Chondrocyte (in vitro differentiated cells): ENCODE results near the gene CFAP46. TPM values are rescaled to one million over a fixed set of nuclear protein-coding genes. Genes with fewer than 3 reads are reported as not detected.
A peak's percentile ranks its signal among the peaks of the same experiment; 100 is the strongest.

Experiments used
- DNase-seq: peaks from one replicate; pipeline ENCODE4 v3.0.0; 2021; ENCODE audit warnings: mixed read lengths, low spot score
- H3K27ac Mint-ChIP-seq: one replicate; pipeline ENCODE4 v1.8.0; 2021; ENCODE audit warnings: mild to moderate bottlenecking, moderate library complexity, mixed read lengths; ENCODE audit not compliant: unreplicated experiment
- H3K27me3 Mint-ChIP-seq: 2 replicates; pipeline ENCODE4 v1.8.0; 2021; ENCODE audit warnings: low read depth, mixed read lengths
- H3K36me3 Mint-ChIP-seq: 2 replicates; pipeline ENCODE4 v1.8.0; 2021; ENCODE audit warnings: low read depth, mixed read lengths
- H3K4me1 Mint-ChIP-seq: 2 replicates; pipeline ENCODE4 v1.8.0; 2021; ENCODE audit warnings: low read depth, mild to moderate bottlenecking, mixed read lengths
- H3K4me3 Mint-ChIP-seq: one replicate; pipeline ENCODE4 v1.8.0; 2021; ENCODE audit warnings: mild to moderate bottlenecking, moderate library complexity, mixed read lengths; ENCODE audit not compliant: unreplicated experiment
- H3K9me3 Mint-ChIP-seq: 2 replicates; pipeline ENCODE4 v1.8.0; 2021; ENCODE audit warnings: low read depth, mixed read lengths
- CTCF ChIP-seq: fragments of 200-600 bp; sonication (generic); IDR thresholded peaks from 2 replicates; pipeline ENCODE4 v1.5.0; 2021; ENCODE audit warnings: antibody characterized with exemption, mild to moderate bottlenecking, moderate library complexity
- total RNA-seq: library from RNA; stranded (reverse); gene quantifications from 3 replicates; pipeline ENCODE4 v1.2.1, GENCODE V29; 2021

Gene CFAP46
- total RNA-seq, 1 donor from 2014 or later = 0.92 TPM

DNA sequence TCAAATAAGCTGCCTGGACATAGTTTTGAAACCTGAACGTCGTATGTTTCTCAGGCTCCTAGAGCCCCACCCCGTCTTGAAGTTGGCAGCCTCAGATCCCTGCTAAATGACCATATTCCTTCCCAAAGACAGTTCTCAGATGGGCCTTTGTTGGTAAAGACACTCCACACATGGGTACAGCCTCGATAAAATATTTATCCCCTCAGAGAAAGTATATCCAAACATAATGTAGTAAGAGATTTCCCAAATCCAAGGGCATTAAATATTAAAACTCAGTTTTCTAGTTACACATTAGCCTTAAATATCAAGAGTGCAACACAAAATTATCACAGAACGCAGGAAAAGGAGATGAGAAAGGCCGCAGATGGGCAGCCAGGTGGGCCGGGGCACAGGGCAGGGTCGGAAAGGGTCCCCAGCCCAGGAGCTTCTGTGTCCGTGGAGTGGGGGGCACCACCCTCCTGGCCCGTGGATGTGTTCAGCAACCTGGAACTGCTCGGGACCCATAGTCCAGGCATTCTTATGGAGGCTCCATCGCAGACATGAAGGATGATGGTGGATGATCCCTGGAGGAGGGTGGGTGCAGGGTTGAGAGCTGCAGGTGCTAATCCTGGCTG is 1.5 kb upstream of the CFAP46 start:
- peaks cover 11% of the 10 kb centered on the region for H3K4me1 Mint-ChIP-seq
- H3K27ac Mint-ChIP-seq = no peak overlapping the region
- H3K27me3 Mint-ChIP-seq = peaks cover 22% of the 10 kb centered on the region
- no peaks in the 10 kb centered on the region for H3K9me3 Mint-ChIP-seq
- H3K36me3 Mint-ChIP-seq = no peaks in the 10 kb centered on the region
- DNase-seq = no peak
- H3K4me3 Mint-ChIP-seq = no peak overlapping the region
- TF ChIP-seq CTCF = no peak

DNA sequence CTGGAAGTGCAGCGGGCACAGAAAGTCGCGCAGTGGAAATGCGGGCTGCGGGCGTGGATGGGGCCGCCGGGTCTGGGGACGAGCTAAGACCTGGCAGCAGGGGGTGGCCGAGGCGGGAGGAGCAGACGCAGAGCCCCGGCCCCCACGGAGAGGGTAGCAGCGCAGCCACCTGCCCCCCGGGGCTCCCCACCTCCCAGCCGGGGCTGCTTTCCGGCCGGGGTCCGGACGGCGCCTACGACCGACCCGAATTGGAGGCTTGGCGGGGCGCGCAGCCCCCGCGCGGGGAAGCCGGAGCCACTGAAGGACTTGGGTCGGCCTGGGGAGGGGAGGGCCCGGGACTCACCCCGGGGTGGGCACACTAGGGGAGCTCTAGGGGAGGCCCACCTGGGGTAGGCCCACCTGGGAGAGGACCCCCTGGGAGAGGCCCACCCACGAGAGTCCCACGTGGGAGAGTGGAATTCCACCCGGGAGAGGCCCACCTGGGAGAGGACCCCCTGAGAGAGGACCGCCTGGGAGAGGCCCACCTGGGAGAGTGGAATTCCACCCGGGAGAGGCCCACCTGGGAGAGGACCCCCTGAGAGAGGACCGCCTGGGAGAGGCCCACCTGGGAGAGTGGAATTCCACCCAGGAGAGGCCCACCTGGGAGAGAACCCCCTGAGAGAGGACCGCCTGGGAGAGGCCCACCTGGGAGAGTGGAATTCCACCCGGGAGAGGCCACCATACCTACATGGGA is 854 bp upstream of the CFAP46 start:
- H3K27ac Mint-ChIP-seq = no peak overlapping the region
- no peak for TF ChIP-seq CTCF
- peaks cover 17% of the 10 kb centered on the region for H3K27me3 Mint-ChIP-seq

DNA sequence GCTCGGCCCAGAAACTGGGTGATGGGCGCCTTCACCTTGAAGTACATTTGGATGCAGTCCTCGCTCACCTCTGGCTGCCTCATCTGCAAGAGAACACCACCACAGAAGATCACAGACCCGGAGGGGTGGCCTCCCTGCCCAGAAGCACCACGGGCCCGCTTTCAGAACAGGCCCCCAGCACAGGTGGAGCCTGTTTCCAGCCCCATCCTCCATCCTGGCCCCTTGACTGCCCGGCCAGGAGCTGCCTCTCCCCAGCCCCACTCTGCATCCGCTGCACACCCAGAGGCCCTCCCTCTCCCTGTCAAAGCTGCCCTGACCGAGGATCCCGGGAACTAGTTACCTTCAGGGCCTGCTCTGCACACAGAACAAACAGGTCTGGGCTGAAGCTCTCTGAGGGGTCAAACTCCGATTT is 724 bp downstream of the CFAP46 start:
- Mint-ChIP-seq H3K4me1 (peaks cover 11% of the 10 kb centered on the region), H3K27me3 (peaks cover 10% of the 10 kb centered on the region), H3K4me3 (peak overlapping the region; percentile 66), H3K36me3 (no peaks in the 10 kb centered on the region), H3K27ac (no peak overlapping the region), H3K9me3 (no peaks in the 10 kb centered on the region)
- no peak for TF ChIP-seq CTCF
- DNase-seq = peak; percentile 73

More for the DNA sequence above, 854 bp upstream of the CFAP46 start:
- no peaks in the 10 kb centered on the region for H3K36me3 Mint-ChIP-seq
- peak overlapping the region; percentile 68 for H3K4me3 Mint-ChIP-seq
- no peaks in the 10 kb centered on the region for H3K9me3 Mint-ChIP-seq
- DNase-seq = peak; percentile 43
- peaks cover 11% of the 10 kb centered on the region for H3K4me1 Mint-ChIP-seq

DNA sequence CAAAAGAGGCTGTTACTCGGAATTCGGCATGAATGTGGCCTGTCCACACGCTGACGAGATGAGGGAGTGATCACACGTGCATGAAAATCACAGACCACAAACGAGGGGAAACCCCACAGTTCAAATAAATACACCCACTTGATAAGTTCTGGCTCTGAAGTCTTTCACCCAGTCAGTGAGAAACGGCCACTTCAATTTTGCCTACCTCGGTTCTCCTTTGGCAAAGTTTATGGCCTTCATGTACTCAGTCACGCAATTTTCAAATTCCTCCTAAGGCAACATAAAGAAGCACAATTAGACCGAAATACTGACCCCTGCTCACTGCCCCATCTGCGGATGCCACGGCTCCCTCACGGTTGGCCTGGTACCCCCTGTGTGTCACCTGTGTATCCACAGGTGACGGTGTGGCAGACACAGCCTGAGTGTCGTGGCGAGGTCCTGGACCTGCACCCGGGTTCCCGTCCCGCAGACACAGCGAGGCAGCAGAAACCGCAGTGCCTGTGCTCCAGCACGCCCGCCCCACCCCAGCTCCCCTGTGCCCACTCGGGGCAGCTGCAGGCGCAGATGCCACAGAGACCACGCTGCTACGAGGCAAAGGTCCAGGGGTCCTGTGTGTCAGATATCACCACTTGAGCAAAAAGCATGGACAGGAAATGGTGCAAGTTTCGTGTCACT is 1.4 kb downstream of the CFAP46 start:
- peaks cover 9% of the 10 kb centered on the region for H3K27me3 Mint-ChIP-seq
- H3K4me3 Mint-ChIP-seq = peak overlapping the region; percentile 66
- peaks cover 11% of the 10 kb centered on the region for H3K4me1 Mint-ChIP-seq
- H3K36me3 Mint-ChIP-seq = no peaks in the 10 kb centered on the region
- peak; percentile 86 for DNase-seq
- no peak overlapping the region for H3K27ac Mint-ChIP-seq
- no peak for TF ChIP-seq CTCF
- H3K9me3 Mint-ChIP-seq = no peaks in the 10 kb centered on the region
